Neural progenitor cell (in vitro differentiated cells): ENCODE data around the gene ATP5PD. TPM values are rescaled to one million over a fixed set of nuclear protein-coding genes. Genes with fewer than 3 reads are reported as not detected.

ENCODE experiments used
- DNase-seq: peaks from one replicate; pipeline ENCODE4 v3.0.0-alpha.2; 2016; ENCODE audit warnings: low spot score
- H2AFZ ChIP-seq: fragments of 200-600 bp; sonication (generic); replicated peaks from 2 replicates; pipeline ENCODE4 v1.6.1; 2016; ENCODE audit warnings: antibody characterized with exemption
- H3F3A ChIP-seq: fragments of 200-600 bp; sonication (generic); 2 replicates; pipeline ENCODE4 v1.6.1; 2016; ENCODE audit warnings: antibody characterized with exemption, low read depth
- H3K27ac ChIP-seq: fragments of 200-600 bp; sonication (generic); 2 replicates; pipeline ENCODE4 v1.5.1; 2016; ENCODE audit warnings: mild to moderate bottlenecking
- H3K27me3 ChIP-seq: fragments of 200-600 bp; sonication (generic); 2 replicates; pipeline ENCODE4 v1.6.1; 2016; ENCODE audit warnings: mild to moderate bottlenecking, moderate library complexity
- H3K36me3 ChIP-seq: fragments of 200-600 bp; sonication (generic); 2 replicates; pipeline ENCODE4 v1.5.1; 2016
- H3K4me1 ChIP-seq: fragments of 200-600 bp; sonication (generic); 2 replicates; pipeline ENCODE4 v1.6.1; 2016; ENCODE audit warnings: mixed run types
- H3K4me2 ChIP-seq: fragments of 200-600 bp; sonication (generic); 2 replicates; pipeline ENCODE4 v1.6.1; 2016
- H3K4me3 ChIP-seq: fragments of 200-600 bp; sonication (generic); 2 replicates; pipeline ENCODE4 v1.5.1; 2016
- H3K79me2 ChIP-seq: fragments of 200-600 bp; sonication (generic); 2 replicates; pipeline ENCODE4 v1.6.1; 2016; ENCODE audit warnings: low read depth
- H3K9ac ChIP-seq: fragments of 200-600 bp; sonication (generic); 2 replicates; pipeline ENCODE4 v1.6.1; 2016
- H3K9me3 ChIP-seq: fragments of 200-600 bp; sonication (generic); 2 replicates; pipeline ENCODE4 v1.5.1; 2016; ENCODE audit warnings: low read depth
- H4K20me1 ChIP-seq: fragments of 200-600 bp; sonication (generic); 2 replicates; pipeline ENCODE4 v1.6.1; 2016; ENCODE audit warnings: low read depth
- H3K27ac Mint-ChIP-seq: 3 replicates; pipeline ENCODE4 v1.8.0; 2021; ENCODE audit warnings: mixed read lengths
- H3K27me3 Mint-ChIP-seq: 2 replicates; pipeline ENCODE4 v1.8.0; 2022; ENCODE audit warnings: low read depth, mild to moderate bottlenecking, inconsistent platforms, moderate library complexity, mixed read lengths; ENCODE audit not compliant: insufficient read depth
- H3K36me3 Mint-ChIP-seq: 3 replicates; pipeline ENCODE4 v1.8.0; 2021; ENCODE audit warnings: mixed read lengths
- H3K4me1 Mint-ChIP-seq: 3 replicates; pipeline ENCODE4 v1.8.0; 2021; ENCODE audit warnings: mixed read lengths
- H3K4me3 Mint-ChIP-seq: 3 replicates; pipeline ENCODE4 v1.8.0; 2021; ENCODE audit warnings: mild to moderate bottlenecking, moderate library complexity, mixed read lengths
- H3K9me3 Mint-ChIP-seq: 3 replicates; pipeline ENCODE4 v1.8.0; 2020; ENCODE audit warnings: mixed read lengths
- EZH2 ChIP-seq: fragments of 200-600 bp; sonication (generic); IDR thresholded peaks from 2 replicates; pipeline ENCODE4 v1.6.1; 2017; ENCODE audit warnings: antibody characterized with exemption, mild to moderate bottlenecking, moderate library complexity
- EZH2phosphoT487 ChIP-seq: fragments of 200-600 bp; sonication (generic); IDR thresholded peaks from 2 replicates; pipeline ENCODE4 v1.6.1; 2017; ENCODE audit warnings: antibody characterized with exemption
- total RNA-seq: library from RNA; depleted of rRNA; stranded (reverse); fragments of >200 nt; gene quantifications from 2 replicates; pipeline ENCODE4 v1.2.3, GENCODE V29; 2015; ENCODE audit warnings: low replicate concordance
- TF ChIP-seq, protein P1 (sequence below): fragments of 200-600 bp; sonication (generic); IDR thresholded peaks from 2 replicates; pipeline ENCODE4 v1.5.1; 2017; ENCODE audit warnings: antibody characterized with exemption, mild to moderate bottlenecking

ATP5PD gene
- total RNA-seq, 1 donor from 2014 or later: 268 TPM

DNA sequence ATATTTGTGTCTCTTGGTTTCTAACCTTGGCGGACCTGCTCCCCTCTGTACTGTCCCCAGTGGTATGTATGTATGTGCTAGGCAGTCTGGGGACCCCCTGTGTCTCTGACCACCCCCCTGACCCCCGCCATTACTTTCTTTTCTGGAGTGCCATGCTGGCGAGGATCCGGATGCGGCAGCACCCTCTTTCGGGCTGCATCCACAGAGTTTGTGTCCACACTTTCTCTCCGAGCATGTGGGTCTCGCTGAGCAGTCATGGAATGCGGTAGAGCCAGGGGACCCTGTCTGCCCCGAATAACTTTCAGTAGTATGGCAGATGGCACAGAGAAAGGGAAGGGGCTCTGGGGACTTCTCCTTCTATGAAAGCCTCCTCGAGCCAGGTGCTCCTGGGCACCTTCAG is 17.3 kb upstream of the ATP5PD start:
- peaks cover 4% of the 10 kb centered on the region for H3F3A ChIP-seq
- H3K9ac ChIP-seq: no peak overlapping the region
- no peaks in the 10 kb centered on the region for H3K9me3 Mint-ChIP-seq
- no peaks in the 10 kb centered on the region for H3K9me3 ChIP-seq
- H3K27me3 ChIP-seq: no peaks in the 10 kb centered on the region
- no peak overlapping the region for H2AFZ ChIP-seq
- H3K79me2 ChIP-seq: no peaks in the 10 kb centered on the region
- H3K4me3 ChIP-seq: no peak overlapping the region
- no peak overlapping the region for H3K4me3 Mint-ChIP-seq
- H3K4me1 ChIP-seq: no peaks in the 10 kb centered on the region
- no peaks in the 10 kb centered on the region for H3K36me3 ChIP-seq
- TF ChIP-seq EZH2phosphoT487 (no peak), EZH2 (no peak)
- TF ChIP-seq, protein P1, sequence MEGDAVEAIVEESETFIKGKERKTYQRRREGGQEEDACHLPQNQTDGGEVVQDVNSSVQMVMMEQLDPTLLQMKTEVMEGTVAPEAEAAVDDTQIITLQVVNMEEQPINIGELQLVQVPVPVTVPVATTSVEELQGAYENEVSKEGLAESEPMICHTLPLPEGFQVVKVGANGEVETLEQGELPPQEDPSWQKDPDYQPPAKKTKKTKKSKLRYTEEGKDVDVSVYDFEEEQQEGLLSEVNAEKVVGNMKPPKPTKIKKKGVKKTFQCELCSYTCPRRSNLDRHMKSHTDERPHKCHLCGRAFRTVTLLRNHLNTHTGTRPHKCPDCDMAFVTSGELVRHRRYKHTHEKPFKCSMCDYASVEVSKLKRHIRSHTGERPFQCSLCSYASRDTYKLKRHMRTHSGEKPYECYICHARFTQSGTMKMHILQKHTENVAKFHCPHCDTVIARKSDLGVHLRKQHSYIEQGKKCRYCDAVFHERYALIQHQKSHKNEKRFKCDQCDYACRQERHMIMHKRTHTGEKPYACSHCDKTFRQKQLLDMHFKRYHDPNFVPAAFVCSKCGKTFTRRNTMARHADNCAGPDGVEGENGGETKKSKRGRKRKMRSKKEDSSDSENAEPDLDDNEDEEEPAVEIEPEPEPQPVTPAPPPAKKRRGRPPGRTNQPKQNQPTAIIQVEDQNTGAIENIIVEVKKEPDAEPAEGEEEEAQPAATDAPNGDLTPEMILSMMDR: no peak
- peaks cover 8% of the 10 kb centered on the region for H4K20me1 ChIP-seq
- H3K4me2 ChIP-seq: no peak overlapping the region
- H3K4me1 Mint-ChIP-seq: no peaks in the 10 kb centered on the region
- no peak for DNase-seq
- peaks cover 29% of the 10 kb centered on the region for H3K36me3 Mint-ChIP-seq
- H3K27ac ChIP-seq: no peak overlapping the region
- peaks cover 8% of the 10 kb centered on the region for H3K27me3 Mint-ChIP-seq
- no peak overlapping the region for H3K27ac Mint-ChIP-seq

GRCh38 chr17:75063626-75064025 is 16.9 kb upstream of the ATP5PD start:
- Histone ChIP-seq H2AFZ (no peak overlapping the region), H3K27me3 (no peaks in the 10 kb centered on the region), H3K79me2 (no peaks in the 10 kb centered on the region), H3K27ac (no peak overlapping the region), H3K4me2 (no peak overlapping the region), H3F3A (peaks cover 5% of the 10 kb centered on the region), H4K20me1 (peaks cover 8% of the 10 kb centered on the region), H3K9me3 (no peaks in the 10 kb centered on the region), H3K4me3 (no peak overlapping the region), H3K9ac (no peak overlapping the region), H3K4me1 (no peaks in the 10 kb centered on the region), H3K36me3 (no peaks in the 10 kb centered on the region)
- Mint-ChIP-seq H3K27ac (no peak overlapping the region), H3K27me3 (peaks cover 8% of the 10 kb centered on the region), H3K36me3 (peaks cover 29% of the 10 kb centered on the region), H3K9me3 (no peaks in the 10 kb centered on the region), H3K4me3 (no peak overlapping the region), H3K4me1 (no peaks in the 10 kb centered on the region)
- no peak for DNase-seq
- TF ChIP-seq EZH2 (no peak), EZH2phosphoT487 (no peak)
- TF ChIP-seq, protein P1: no peak

DNA sequence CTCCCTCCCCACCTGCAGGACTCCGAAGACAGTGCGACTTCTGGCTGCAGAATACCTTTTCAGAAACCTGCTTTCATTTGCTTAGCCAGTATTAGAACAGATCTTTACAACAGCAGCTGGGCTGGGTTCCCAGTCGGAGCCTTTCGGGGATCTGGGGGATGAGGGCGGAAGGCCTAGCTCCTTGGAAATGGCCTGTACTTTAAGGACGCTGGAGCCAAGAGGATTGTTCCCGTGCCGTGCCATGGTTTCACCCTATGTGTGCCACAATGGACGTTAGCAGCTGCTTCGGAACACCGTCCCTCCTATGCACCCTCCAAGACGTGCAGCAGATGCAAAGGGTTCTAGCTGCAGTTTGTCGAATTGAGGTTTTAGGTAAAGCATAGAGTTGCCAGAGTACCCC is 16.4 kb upstream of the ATP5PD start:
- Histone ChIP-seq H3K27me3 (no peaks in the 10 kb centered on the region), H4K20me1 (peaks cover 8% of the 10 kb centered on the region), H3K4me1 (no peaks in the 10 kb centered on the region), H3K9ac (no peak overlapping the region), H2AFZ (no peak overlapping the region), H3K4me2 (no peak overlapping the region), H3F3A (peaks cover 5% of the 10 kb centered on the region), H3K36me3 (no peaks in the 10 kb centered on the region), H3K4me3 (no peak overlapping the region), H3K9me3 (no peaks in the 10 kb centered on the region), H3K27ac (no peak overlapping the region), H3K79me2 (peaks cover under 1% of the 10 kb centered on the region)
- peaks cover 8% of the 10 kb centered on the region for H3K27me3 Mint-ChIP-seq
- no peak for DNase-seq
- H3K36me3 Mint-ChIP-seq: peaks cover 29% of the 10 kb centered on the region
- H3K27ac Mint-ChIP-seq: no peak overlapping the region
- no peaks in the 10 kb centered on the region for H3K4me1 Mint-ChIP-seq
- no peak for TF ChIP-seq EZH2
- TF ChIP-seq EZH2phosphoT487: no peak
- TF ChIP-seq, protein P1: no peak
- H3K4me3 Mint-ChIP-seq: no peak overlapping the region
- H3K9me3 Mint-ChIP-seq: no peaks in the 10 kb centered on the region

GRCh38 chr17:75061618-75062017 is 14.8 kb upstream of the ATP5PD start:
- no peak overlapping the region for H3K4me3 ChIP-seq
- no peak for DNase-seq
- peaks cover 5% of the 10 kb centered on the region for H3F3A ChIP-seq
- H3K79me2 ChIP-seq: peaks cover 7% of the 10 kb centered on the region
- Mint-ChIP-seq H3K9me3 (no peaks in the 10 kb centered on the region), H3K36me3 (peaks cover 29% of the 10 kb centered on the region), H3K4me1 (no peaks in the 10 kb centered on the region), H3K27ac (no peak overlapping the region), H3K27me3 (peaks cover 8% of the 10 kb centered on the region), H3K4me3 (no peak overlapping the region)
- no peaks in the 10 kb centered on the region for H3K9me3 ChIP-seq
- H3K27ac ChIP-seq: no peak overlapping the region
- peaks cover 8% of the 10 kb centered on the region for H4K20me1 ChIP-seq
- no peak overlapping the region for H2AFZ ChIP-seq
- no peak overlapping the region for H3K9ac ChIP-seq
- no peaks in the 10 kb centered on the region for H3K36me3 ChIP-seq
- TF ChIP-seq EZH2: no peak
- TF ChIP-seq, protein P1: no peak
- no peak for TF ChIP-seq EZH2phosphoT487
- no peaks in the 10 kb centered on the region for H3K4me1 ChIP-seq
- H3K27me3 ChIP-seq: no peaks in the 10 kb centered on the region
- H3K4me2 ChIP-seq: no peak overlapping the region
